Erythroblast (primary cell): ENCODE data around the gene SPATC1L.
A peak's percentile ranks its signal among the peaks of the same experiment; 100 is the strongest.
"Not testable (repeated sequence)": the region's sequence is repeated elsewhere in the genome, so short reads cannot be mapped to it uniquely, and the experiment has no call there.

Experiments
- DNase-seq, 2 experiments: peaks; one replicate each; lab custom pipeline; 2025; lab: John Stamatoyannopoulos, UW
- GATA1 ChIP-seq: IDR thresholded peaks from 2 replicates; pipeline ENCODE4 v1.6.1; 2011; ENCODE audit warnings: low read depth, mild to moderate bottlenecking, control low read depth, low read length, moderate library complexity
- POLR2A ChIP-seq: IDR thresholded peaks from 2 replicates; pipeline ENCODE4 v1.6.1; 2011; ENCODE audit warnings: mild to moderate bottlenecking, low read length

Gene SPATC1L

DNA sequence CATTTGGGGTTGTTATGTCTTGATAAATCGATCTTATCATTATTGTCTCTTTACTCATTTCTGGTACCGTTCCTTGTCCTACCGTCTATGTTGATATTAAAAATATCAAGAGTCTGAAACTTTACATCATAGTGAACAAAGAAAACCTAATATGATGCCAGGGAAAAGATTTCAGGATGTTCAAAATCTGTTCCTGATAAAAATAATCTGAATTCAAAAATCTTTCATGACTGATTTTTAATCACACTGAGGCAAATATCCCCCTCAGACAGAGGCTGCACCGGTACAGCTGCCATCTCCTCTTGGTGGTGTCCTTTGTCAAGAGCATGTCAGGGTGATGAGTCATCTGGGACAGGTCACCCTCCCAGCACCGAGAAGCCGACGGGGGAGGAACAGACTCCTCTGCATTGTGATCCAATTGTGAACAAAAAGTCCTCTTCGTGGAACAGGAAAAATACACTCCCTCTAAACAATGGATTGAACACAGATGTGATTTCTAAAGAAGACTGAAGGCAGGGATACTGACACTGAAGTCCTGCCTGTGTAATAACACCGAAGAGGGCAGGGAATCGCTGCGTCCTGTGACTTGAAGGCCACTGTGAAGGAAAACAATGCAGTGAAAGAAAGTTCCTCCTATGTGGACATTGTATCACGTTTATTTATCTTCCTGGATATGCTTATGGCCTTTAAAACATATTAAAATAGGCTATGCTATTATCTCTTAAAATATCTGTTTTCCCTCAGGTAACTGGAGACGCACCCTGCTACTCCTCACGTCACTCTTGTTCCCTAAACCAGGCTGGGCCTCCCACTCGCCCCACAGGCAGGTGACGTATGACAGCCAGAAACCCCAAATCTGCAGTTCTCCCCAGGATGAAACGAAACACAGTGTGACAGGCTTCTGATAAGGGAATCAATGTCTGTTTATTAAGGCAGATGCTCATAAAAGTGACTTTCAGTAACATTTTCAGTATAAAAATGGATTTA, 4.3 kb upstream of the SPATC1L start:
- peak in 1 of 2 experiments; percentile 36 for DNase-seq

DNA sequence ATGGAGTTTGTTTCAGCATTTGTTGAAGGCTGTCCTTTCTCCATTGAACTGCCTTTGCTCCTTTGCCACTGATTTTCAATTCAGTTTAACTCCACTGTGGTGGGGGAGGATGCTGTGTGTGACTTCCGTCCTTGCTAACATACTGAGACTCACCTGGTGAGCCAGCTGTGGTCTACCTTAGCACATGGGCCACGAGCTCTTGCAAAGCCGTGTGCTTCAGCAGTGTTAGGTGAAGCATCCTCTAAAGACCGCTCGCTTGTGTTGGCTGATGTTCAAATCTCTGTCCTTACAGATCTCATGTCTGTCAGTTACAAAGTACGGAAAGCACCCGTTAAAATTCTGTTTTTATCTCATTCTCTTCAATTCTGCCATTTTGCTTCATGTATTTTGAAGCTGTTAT, 3.6 kb upstream of the SPATC1L start:
- TF ChIP-seq POLR2A (no peak), GATA1 (no peak)
- no peak for DNase-seq

More for the DNA sequence above, 4.3 kb upstream of the SPATC1L start:
- TF ChIP-seq GATA1 (no peak), POLR2A (no peak)

GRCh38 chr21:46187261-46187660, 3.0 kb upstream of the SPATC1L start:
- no peak for TF ChIP-seq POLR2A
- no peak for TF ChIP-seq GATA1
- DNase-seq: no peak

GRCh38 chr21:46185716-46186115, 1.5 kb upstream of the SPATC1L start:
- no peak for DNase-seq
- TF ChIP-seq GATA1: no peak
- no peak for TF ChIP-seq POLR2A

- peak; percentile 53 to 56 for DNase-seq
- no peak for TF ChIP-seq POLR2A
- no peak for TF ChIP-seq GATA1
Observed at GRCh38 chr21:46184625-46185555, 631 bp upstream of the SPATC1L start.

DNA sequence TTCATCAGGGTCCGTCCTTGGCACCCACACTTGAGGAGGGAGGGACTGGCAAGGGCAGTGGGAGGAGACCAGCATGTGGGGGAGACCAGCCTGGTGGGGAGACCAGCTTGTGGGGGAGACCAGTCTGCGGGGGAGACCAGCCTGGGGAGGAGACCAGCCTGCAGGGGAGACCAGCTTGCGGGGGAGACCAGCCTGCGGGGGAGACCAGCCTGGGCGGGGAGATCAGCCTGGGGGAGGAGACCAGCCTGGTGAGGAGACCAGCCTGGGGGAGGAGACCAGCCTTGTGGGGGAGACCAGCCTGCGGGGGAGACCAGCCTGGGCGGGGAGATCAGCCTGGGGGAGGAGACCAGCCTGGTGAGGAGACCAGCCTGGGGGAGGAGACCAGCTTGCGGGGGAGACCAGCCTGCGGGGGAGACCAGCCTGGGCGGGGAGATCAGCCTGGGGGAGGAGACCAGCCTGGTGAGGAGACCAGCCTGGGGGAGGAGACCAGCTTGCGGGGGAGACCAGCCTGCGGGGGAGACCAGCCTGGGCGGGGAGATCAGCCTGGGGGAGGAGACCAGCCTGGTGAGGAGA, 836 bp downstream of the SPATC1L start:
- DNase-seq: not testable (repeated sequence)

GRCh38 chr21:46182548-46183336, 1.5 kb downstream of the SPATC1L start:
- no peak for TF ChIP-seq POLR2A
- no peak for TF ChIP-seq GATA1
- DNase-seq: no peak

DNA sequence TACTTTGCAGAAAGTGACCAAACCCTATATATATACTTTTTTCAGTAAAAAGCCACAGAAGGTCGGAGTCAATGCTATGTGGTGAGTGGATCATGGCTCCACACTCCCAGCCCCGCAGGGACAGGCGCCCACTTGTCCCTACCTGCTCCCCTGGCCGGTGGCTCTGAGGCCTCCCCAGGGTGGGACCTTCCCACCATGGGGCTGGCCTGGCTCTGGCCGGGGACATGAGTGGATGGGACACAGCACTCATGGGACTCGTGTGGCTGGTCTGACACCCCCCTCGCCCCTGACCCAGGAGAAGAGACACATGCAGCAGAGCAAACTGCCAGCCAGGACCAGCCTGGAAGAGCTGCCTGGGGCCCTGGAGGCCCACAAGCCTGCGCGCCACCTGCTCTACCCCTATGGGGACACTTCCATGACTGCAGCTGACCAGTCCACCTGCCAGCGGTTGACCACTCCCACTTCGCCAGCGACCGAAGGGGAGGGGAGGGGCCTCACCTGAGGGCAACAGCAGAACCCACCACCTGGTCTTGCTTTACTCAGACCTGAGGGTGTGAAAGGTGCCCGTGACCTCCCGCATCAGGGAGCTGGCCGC, 2.2 kb downstream of the SPATC1L start:
- no peak for DNase-seq
- TF ChIP-seq POLR2A (no peak), GATA1 (no peak)

GRCh38 chr21:46181436-46181835, 2.8 kb downstream of the SPATC1L start:
- TF ChIP-seq GATA1 (no peak), POLR2A (no peak)
- no peak for DNase-seq

DNA sequence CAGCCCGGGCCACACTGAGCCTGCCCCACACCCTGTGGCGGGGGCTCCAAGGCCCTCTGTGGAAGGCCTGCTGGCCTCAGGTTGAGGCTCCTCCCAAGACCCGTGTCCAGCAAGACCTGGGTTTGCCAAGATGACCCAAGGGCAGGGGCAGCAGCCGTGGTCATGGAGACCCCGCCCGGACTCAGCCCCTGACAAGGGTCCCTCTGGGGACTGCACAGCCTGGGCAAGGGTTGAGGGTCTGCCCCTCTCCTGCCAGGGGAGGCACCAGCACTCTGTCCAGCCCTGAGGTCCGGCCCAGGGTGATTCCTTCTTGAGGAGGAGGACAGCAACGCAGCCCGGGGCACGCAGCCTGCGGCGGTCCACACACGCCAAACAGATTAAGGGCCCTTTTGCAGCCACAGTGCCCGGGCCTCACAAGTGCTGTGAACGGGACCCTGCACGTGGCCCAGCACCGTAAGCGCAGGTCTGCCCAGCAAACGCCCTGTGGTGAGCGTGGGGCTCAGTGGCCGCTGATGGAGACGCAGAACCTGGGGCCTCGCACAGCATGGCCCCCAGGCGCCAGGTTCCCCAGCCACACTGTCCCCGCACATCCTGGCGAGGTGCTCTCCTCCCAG, 3.4 kb downstream of the SPATC1L start:
- DNase-seq: no peak
- TF ChIP-seq POLR2A: no peak
- no peak for TF ChIP-seq GATA1

DNA sequence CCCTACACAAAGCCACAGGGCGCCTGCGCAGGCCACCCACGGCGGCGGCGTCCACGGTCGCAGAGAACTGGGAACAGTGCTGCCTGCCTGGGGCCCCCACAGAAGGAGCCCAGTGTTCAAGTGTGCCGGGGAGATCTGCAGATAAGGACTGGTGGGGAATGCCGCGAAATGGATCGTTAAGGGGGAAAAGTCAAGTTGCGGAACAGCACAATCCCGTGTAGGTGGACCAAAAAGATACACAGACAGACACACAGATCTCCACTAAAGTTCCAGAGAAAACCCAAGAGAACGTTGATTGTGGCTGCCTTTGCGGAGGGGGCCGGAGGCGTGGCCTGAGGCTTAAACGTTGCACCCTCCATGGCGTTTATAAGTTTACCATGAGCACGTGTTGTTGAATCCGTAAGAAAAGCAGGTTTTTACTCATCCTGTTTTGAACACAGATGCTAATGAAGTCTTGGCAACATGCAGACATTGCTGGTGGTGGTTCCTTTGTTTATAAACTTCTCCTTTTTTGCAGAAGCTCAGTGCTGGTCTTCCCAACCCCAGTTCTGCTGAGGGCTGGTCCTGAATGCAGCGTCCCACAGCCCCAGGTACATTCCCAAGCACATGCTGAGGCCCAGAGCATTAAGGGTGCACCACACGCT, 4.1 kb downstream of the SPATC1L start:
- TF ChIP-seq GATA1: no peak
- no peak for TF ChIP-seq POLR2A
- no peak for DNase-seq

GRCh38 chr21:46179708-46180078, 4.6 kb downstream of the SPATC1L start:
- TF ChIP-seq GATA1: no peak
- TF ChIP-seq POLR2A: no peak
- no peak for DNase-seq
